Subcutaneous adipose tissue (tissue), 4 donors: Measurements from ENCODE around the gene VWCE. TPM values are rescaled to one million over a fixed set of nuclear protein-coding genes. Genes with fewer than 3 reads are reported as not detected.

Experiments used
- total RNA-seq, 4 donors: library from RNA; depleted of rRNA; stranded (reverse); fragments of >200 nt; gene quantifications; one replicate each; pipeline ENCODE4 v1.1.0, GENCODE V29; 2016
- TF ChIP-seq, protein P1 (sequence below): fragments of 450-650 bp; IDR thresholded peaks from one replicate; pipeline ENCODE4 v1.5.1; 2016; ENCODE audit warnings: low read depth, mild to moderate bottlenecking, control low read depth, antibody characterized with exemption, moderate library complexity

Gene VWCE, protein sequence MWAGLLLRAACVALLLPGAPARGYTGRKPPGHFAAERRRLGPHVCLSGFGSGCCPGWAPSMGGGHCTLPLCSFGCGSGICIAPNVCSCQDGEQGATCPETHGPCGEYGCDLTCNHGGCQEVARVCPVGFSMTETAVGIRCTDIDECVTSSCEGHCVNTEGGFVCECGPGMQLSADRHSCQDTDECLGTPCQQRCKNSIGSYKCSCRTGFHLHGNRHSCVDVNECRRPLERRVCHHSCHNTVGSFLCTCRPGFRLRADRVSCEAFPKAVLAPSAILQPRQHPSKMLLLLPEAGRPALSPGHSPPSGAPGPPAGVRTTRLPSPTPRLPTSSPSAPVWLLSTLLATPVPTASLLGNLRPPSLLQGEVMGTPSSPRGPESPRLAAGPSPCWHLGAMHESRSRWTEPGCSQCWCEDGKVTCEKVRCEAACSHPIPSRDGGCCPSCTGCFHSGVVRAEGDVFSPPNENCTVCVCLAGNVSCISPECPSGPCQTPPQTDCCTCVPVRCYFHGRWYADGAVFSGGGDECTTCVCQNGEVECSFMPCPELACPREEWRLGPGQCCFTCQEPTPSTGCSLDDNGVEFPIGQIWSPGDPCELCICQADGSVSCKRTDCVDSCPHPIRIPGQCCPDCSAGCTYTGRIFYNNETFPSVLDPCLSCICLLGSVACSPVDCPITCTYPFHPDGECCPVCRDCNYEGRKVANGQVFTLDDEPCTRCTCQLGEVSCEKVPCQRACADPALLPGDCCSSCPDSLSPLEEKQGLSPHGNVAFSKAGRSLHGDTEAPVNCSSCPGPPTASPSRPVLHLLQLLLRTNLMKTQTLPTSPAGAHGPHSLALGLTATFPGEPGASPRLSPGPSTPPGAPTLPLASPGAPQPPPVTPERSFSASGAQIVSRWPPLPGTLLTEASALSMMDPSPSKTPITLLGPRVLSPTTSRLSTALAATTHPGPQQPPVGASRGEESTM
- 1 to 10 TPM; 1.0 to 3.9 (median 2.2) TPM for total RNA-seq

DNA sequence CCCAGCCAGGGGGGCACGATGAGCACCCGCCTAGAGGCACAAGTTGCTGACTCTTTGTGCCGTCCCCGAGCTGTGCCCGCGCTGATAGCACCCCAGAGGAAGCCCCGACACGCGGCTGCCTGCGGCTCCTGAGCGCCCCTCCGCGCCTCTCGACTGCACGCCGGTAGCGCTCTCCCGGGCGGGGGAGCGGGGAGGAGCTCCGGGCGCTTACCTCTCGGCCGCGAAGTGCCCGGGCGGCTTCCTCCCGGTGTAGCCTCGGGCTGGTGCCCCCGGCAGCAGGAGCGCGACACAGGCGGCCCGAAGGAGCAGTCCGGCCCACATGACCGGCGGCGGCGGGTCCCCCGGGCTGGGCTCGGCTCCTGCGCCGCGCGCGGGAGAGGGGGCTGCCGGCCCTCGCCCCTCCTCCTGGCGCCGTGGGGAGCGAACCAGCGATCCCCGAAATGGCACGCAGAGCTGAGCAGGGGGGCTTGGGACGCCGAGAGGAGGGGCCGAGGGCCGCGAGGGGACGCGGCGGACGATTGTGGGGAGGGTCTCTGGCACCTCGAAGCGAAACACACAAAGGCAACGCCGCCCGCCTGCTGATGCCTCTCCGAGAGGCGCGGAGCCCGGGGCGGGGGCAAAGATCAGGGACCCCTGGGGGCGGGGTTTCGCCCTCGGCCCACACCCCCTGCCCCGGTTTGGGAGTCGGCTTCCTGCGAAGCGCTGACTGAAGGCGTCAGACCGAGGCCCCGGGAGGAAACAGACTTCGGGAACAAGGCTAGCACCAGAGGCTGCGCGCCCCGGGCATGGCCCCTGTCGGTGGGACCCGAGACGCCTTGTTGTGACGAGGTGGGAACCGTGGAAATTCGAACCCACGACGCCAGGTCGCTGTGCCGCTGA, at the start of gene VWCE:
Gene VWCE (minus strand): TSS at position 600 of the 879 bp plus-strand sequence. CDS start 279 bp downstream, at position 321.
- TF ChIP-seq, protein P1, sequence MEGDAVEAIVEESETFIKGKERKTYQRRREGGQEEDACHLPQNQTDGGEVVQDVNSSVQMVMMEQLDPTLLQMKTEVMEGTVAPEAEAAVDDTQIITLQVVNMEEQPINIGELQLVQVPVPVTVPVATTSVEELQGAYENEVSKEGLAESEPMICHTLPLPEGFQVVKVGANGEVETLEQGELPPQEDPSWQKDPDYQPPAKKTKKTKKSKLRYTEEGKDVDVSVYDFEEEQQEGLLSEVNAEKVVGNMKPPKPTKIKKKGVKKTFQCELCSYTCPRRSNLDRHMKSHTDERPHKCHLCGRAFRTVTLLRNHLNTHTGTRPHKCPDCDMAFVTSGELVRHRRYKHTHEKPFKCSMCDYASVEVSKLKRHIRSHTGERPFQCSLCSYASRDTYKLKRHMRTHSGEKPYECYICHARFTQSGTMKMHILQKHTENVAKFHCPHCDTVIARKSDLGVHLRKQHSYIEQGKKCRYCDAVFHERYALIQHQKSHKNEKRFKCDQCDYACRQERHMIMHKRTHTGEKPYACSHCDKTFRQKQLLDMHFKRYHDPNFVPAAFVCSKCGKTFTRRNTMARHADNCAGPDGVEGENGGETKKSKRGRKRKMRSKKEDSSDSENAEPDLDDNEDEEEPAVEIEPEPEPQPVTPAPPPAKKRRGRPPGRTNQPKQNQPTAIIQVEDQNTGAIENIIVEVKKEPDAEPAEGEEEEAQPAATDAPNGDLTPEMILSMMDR: no peak

DNA sequence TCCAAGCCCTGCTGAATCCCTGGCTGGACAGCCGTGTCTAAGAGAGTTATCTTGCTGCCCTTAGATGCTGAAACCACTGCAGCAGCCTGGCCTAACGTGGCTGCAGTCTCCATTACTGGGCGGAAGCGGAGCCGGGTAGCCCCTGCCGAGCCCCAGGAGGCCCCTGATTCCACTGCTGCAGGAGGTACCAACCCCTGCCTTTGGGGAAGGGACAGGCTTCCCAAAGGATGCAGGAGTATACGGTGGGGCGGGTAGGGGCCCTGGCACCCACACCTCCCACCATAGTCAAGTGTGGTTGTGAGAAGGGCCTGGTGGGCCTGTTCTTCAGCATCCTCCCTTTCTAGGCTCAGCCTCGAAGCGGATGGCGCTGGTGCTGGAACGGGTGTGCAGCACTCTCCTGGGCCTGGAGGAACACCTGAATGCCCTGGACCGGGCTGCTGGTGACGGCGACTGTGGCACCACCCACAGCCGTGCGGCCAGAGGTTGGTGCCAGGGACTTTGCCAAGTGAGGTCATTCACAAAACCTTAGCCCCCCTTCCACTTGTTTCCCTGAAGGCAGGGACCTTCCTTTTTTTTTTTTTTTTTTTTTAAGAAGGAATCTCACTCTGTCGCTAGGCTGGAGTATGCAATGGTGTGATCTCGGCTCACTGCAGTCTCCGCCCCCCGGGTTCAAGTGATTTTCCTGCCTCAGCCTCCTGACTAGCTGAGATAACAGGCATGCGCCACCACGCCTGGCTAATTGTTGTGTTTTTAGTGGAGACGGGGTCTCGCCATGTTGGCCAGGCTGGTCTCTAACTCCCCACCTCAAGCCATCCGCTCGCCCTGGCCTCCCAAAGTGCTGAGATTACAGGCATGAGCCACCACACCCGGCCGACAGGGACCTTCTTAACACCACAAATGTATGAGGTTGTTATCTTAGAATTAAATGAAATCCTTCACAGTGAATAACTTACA, 49.0 kb upstream of the VWCE start:
- TF ChIP-seq, protein P1: no peak

DNA sequence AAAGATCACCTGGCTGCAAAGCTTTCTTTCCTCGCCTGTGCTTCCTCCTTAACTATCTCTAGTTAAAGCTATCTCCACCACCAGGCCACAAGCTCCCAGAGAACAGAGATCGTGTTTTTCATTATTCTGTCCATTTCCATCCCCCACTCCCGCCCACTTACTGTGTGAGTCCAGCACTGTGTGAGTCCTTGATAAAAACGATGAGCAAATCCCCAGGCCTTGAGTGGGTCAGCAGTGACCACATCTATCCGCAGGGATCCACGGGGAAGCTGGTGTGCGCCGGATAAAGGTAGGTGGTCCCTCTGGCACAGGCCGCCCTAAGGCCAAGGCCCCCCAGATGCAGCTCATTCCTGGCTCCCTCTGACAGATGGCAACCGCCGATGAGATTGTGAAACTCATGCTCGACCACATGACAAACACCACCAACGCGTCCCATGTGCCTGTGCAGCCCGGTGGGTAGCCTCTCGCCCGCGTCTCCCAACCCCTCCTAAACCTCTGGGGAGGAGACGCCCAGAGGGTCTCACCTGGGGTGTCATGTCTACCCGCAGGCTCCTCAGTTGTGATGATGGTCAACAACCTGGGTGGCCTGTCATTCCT, 47.2 kb upstream of the VWCE start:
- TF ChIP-seq, protein P1: no peak

DNA sequence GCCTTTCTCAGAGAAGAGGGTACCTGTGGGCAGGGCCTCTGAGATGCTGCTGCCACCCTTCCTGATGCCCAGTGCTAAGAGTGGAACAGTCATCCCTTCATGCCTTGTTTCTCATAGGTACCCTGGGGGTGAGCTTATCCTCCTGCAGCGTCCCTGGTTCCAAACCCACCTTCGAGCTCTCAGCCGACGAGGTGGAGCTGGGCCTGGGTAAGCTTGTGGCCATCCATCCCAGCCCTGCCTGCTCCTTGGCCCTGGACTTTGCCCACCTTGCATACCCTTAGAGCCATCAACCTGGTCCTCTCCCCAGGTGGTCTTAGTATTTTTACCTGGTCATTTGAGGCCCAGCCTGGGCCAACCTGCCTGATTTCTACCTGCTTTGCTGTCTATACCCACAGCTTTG, 46.6 kb upstream of the VWCE start:
- TF ChIP-seq, protein P1: no peak

DNA sequence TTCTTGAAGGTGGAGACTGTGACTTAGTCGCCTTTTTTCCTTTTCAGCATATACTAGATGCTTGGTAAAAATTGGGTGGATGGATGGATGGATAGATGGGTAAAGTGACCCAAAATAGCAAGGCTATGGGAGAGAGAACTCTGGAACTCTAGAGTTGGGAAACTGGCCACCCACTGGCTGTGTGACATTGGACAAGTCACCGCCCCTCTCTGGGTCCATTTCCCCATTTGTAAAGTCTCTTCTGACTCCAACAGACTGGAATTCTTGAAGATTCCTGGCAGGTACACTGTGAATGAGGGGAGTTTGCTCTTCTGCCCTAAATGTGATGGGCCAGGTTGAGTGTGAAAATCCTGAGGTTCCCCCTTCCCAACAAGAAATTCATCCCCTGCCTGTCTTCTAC, 45.9 kb upstream of the VWCE start:
- TF ChIP-seq, protein P1: no peak

DNA sequence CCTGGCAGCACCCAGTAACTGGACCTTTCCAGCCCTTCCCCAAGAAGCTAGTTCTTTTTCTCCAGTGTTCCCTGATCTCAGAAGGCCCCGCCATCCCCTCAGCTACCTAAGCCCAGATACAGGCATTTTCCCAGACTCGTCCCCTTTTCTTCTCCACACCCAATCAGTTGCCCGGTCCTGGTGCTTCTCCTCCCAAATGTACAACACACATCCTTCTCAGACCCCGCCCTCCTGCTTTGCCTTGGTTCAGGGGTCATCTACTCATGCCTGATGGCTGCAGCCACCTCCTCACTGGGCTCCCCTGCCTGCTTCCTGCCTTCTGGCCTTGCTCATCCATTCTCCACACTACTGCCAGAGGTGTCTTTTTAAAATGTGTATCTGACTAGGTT, 44.4 kb upstream of the VWCE start:
- TF ChIP-seq, protein P1: no peak
